GM18520 (cell line): ENCODE measurements around the gene CALM1.

ENCODE experiments used
- ATAC-seq: cut with Tn5 transposase; IDR thresholded peaks from one replicate; pipeline ENCODE4 v1.9.1; 2021; ENCODE audit not compliant: unreplicated experiment

The CALM1 gene

DNA sequence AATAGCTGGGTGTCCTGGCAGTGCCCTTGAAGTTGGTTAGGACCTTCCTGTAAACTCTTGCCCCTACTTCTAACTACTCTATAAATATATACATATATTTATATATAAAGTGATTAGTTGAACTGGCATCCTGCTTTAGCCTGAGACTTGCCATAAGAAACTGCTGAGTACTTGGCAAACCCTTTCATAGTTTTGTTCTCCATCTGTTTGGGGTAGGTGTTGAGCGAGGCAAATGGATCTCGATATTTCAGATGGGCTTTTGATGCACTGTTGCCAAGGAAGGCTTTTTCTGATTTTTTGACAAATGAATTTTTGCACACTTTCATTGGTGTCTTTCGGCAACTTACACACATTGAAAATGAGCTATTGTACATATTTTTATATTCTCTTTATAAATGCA lies 10.4 kb downstream of the CALM1 start:
- ATAC-seq, result no peak

DNA sequence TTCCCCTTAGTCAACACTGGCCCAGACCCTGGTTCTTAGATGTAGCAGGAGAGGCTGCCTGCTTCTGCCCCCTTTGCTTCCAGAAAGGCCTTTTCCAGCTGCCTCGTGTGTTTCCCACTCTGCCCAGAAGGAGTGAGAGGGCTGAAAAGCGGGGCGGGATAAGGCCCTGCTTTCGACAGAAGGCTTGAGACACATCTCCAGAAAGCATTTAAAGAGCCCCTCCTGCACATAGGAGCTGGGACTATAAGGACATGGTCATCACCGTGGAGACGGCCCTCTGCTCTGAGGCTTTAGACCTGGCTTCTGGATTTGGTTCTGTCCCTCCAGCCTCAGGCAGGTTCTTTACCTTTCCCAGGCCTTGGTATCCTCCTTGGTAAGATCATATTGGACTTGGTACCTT lies 11.9 kb downstream of the CALM1 start:
- no peak for ATAC-seq

DNA sequence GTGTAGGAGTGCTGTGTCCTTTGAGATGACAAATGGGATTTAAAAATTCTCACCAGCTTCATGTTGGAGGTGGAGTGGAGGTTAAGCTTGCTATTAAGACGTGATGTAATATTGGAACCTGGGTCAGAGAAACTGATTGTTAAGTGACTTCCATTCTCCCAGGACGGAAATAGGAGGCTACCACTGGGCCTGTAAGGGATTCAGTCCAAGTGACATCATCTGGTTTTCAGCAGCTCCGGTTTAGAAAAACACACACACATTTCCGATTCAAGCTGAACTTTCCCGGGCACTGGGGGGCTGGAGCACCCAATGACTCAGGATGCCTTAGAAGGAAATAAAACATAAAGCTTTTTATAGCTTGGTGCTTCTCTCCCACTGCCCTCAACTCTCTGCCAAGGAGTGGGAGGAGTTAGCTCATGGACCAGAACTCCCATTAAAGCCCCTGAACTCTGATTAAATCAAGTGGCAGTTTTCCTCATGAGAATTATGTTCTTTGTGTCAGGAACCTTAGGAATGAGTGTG lies 12.4 kb downstream of the CALM1 start:
- no peak for ATAC-seq

DNA sequence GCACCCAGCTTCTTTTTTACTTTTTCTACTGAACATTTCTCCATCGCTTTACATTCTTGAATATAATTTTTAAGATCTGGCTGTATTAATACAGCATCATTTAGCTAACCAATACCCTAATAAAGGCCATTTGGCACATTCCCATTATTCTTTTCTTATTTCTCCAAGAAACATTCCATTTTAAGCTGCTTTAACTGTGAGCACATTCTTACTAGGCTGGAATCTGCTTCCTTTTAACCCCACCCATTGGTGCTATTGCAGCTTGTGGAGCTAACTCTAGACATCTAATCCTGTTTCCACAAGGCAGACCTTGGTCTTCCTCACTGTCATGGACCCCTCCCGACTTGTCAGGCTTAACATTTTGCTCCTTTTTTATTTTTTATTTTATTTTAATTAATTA lies 15.2 kb downstream of the CALM1 start:
- no peak for ATAC-seq

DNA sequence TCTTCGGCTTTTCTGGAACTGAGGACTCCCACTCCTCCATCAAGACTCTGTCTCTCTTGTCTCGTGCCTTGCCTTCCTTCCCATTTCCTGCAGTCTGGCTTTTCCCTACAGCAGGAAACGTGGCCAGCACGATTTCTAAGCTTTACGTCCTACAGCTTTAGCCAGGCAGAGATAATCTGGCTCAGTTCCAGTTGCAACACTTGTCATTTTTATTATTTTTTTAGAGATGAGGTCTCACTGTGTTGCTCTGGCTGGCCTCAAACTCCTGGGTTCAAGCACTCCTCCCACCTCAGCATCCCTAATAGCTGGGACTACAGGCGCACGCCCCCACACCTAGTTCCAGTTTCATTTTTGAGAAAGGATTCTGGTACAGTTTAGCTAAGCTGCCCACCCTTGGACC lies 19.9 kb downstream of the CALM1 start:
- no peak for ATAC-seq

DNA sequence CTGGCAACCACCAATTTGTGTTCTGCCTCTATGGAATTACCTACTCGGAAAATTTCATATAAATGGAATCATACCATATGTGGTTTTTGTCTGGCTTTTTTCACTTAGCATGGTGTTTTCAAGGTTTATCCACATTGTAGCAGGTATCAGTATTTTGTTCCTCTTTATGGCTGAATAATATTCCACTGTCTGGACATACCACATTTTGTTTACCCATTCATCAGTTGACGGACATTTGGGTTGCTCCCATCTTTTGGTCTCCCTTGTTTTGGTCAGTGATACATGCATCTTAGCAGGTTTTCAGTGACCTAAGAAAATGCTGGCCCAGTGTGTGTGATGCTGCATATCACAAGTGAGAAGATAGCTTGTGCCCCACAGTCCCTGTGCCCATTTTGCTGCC lies 21.2 kb downstream of the CALM1 start:
- no peak for ATAC-seq

DNA sequence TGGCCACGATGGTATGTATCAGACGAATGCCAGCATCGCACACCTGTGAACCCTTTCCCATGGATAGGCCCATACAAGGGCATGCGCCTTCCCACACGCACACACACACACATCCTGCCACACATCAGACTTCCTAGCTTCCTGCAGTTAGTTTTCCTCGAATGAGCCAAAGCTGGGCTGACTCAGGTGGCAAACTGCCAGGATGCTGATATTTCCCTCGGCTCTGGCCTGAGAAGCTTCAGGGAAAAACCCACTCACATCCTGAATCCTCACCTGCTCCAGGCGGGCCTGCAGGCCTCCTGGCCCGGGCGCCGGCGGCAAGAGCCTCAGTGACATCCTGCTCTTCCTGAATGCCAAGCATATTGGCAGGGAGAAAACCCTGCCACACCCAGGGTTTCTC lies 22.4 kb downstream of the CALM1 start:
- ATAC-seq, result no peak

DNA sequence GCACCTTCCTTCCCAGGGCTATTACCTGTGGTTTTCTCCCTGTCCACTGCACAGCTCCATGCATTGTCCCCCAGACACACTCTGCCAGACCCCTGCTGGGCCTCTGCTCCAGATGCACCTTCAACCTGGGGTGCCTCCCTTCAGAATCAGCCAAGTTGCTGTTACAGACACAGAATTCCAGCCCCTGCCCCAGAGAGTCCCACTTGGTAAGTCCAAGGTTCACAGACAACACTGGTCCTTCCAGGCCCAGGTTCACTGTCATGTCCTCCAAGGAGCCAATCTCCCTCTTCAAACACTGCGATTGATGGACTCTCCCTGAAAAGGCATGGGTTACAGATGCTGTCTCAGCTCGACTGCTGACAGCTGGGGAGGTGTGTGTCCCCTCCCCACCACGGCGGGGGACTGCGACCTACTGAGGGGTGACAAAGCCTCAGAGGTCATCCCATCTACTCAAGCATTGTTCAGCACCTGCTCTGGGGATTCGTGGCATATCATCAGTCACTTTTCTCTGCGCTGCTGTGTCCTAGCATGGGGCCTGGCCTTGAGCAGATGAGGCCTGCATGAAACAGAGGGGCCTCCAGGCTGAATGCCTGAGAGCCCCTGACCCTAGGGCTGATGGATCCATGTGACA lies 24.3 kb downstream of the CALM1 start:
- no peak for ATAC-seq

DNA sequence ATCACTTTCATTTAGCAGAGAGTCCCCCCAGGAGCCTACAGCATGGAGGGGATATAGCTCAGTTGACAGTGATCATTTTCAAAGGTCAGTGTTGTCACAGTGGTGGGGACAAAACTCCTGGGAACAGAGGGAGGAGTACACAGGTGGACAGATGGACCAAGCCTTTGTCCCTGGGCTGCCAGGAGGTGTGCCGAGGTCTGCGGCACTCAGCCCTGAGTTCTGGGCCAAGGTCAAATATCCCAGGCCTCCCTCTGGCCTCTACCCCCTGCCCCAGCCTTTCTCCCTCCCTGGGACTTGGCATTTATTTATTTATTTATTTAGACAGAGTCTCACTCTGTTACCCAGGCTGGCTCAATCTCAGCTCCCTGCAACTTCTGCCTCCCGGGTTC lies 24.8 kb downstream of the CALM1 start:
- no peak for ATAC-seq

DNA sequence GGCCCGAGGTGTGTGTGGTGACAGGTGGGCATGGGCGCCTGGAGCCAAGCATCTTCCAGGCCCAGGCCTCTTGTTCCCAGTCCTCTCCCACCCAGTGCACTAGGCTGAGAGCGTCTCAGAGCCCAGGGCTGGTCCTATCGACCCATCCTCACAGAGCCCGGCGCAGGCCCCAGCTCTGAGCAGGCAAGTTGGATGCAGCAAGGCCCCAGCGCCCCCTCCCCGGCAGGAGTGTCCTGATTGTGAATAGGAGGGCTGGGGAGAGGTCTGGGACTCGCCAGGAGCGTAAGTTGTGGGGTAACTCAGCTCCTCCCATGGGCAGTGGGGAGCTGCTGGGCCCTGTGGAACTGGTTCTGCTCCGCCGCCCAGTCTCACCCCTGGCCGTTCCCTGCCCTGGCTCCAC lies 26.3 kb downstream of the CALM1 start:
- ATAC-seq, result no peak

DNA sequence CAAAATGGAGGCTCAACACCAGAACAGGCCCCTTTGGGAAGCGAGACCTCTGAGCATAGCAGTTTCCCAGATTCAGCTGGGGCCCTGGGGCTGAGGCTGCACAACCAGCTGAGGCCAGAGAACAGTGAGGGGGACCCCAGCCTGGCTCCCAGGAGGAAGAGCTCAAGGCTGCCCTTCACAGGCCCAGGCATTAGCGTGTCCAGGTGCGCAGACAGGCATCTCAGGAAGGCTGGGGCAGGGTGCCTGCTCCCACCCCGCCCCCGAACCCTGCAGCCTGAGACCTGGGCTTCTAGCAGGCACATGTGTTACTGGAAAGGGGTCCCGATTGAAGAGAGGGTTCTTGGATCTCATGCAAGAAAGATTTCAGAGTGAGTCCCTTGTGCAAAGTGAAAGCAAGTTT lies 27.2 kb downstream of the CALM1 start:
- ATAC-seq, result no peak

DNA sequence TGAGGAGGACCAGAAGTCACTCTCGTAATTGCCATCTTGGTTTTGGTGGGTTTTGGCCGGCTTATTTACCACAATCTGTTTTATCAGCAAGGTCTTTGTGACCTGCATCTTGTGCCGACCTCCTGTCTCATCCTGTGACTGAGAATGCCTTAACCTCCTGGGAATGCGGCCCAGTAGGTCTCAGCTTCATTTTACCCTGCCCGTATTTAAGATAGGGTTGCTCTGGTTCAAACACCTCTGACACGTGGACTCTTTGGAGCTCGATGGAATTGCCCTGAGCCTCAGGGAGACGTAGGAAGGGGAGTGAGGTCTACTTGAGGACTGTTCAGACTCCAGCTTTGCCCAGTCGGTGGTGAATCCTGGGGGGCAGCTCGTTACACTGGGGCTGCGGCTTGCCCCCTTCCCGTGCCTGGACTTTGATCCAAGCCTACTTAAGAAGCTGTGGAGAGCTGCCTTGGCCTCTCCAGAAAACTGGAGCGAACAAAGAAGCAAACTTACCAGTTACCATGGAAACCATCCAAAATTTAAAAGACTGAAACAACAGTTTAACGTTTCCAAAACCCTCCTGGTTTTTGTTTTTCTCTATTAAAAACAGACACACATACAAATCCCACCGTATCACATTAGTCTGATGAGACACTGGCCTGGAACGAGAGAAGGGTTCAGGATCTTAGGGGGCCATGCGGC lies 28.0 kb downstream of the CALM1 start:
- no peak for ATAC-seq

DNA sequence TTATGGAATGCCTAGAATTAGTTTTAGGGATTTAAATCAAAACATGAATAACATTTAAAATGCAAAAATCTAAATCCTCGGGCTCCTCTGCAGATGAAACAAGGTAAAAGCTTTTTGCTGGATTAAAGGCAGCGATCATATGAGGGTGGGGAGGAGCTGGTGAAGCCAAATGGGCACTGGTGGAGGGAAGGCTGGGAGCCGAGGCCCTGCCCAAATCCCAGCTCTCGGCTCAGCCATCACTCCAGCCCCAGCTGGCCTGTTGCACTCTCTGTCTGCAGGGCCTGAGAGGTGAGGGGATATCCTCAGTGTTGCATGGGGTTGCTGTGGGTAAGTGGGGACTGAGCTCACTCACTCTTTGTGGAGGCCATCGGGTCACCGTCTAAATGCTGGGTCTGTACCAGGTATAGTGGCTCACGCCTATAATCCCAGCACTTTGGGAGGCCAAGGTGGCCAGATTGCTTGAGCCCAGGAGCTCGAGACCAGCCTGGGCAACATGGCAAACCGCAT lies 28.6 kb downstream of the CALM1 start:
- no peak for ATAC-seq

DNA sequence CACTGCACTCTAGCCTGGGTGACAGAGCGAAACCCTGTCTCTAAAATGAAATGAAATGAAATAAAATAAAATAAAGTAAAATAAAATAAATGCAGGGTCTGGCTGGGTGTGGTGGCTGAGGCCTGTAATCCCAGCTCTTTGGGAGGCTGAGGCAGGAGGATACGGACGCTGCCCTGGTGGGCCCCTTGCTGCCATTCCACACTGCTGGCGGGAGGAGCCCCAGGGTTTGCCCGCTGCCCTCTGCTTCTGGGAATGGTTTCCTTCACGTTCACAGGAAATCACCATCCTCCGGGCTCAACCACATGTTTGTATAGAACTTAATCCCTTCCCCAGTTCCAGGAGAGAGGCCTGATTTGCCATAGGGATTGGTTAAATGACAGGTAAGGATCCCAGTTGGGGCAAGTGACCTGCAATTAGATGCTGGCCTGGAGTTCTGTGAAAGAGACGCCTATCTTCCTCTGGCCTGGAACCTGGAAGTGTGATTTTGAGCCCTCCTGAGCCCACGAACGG lies 29.3 kb downstream of the CALM1 start:
- no peak for ATAC-seq

DNA sequence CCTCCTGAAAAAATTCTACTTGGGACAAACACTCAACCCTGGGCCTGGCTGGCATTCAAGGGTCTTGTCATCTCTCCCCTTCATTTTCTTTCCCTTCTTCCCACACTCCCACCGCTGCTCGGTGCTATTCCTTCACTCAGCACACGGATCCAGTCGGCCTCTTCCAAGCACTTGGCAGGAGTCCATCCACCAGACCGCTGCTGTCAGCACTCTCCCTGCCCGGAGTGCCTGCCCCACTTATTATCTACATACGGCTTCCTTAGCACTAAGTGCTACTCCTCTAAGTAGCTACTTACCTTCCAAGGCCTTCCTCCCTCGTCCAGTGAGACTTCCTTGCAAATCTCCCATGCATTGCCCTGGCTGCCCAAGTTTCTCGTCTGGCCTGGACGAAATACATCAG lies 29.8 kb downstream of the CALM1 start:
- ATAC-seq, result no peak

DNA sequence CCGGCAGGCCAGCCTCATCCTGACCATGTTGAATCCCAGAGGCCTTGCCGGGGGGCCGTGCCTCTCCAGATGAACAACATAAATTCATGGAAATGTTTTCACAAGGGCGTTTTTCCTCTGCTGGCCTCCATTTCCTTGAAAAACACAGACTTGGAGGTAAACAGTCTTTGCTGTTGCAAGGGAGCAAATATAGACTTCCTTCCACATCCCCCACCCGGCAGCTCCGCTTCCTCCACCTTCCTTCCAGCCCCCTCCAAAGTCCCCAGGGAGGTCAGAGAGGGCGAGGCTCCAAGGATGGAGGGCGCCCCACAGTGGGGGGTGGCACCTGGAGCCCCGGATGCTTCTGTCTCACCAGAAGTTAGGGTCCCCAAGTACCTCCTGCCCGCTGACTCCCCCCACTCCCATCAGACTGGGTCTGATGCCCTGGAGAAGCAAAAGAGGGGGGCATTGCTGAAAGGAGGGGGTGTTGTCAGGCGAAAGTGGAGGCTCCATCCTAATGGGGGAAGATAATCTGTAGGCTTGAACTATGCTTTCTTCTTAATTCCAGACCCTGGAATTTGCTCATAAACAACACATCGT lies 31.1 kb downstream of the CALM1 start:
- ATAC-seq, result no peak

DNA sequence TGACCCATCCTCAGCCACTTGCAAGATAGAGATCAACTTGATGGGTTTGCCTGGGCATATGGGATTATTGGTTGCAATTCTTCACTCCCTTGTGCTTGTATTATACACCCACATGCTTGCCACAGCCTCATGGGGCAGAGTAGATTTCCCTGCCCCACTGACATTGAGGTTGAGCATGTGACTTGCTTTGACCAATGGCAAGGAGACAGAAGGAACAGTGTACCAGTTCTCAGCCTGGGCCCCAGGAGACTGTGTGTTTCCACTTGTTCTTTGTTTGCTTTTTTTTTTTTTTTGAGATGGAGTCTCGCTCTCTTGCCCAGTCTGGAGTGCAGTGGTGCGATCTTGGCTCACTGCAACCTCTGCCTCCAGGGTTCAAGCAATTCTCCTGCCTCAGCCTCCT lies 31.8 kb downstream of the CALM1 start:
- ATAC-seq, result no peak

DNA sequence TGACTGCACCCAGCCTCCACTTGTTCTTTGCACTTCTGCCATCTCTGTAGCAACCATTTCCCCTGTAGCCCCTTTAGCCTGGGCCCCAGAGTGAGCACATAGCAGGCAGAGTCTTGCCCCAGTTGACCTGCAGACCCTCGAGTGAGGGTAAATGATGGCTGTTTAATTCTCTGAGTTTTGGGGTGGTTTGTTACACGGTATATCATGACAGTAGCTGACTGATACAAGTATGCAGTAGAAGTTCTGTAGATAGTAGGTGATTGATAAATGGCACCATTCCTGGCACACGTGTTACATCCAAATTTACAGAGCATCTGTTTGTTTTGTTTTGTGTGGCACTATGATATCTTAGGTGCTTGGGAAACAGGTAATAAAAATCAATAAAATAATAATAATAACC lies 32.4 kb downstream of the CALM1 start:
- no peak for ATAC-seq

DNA sequence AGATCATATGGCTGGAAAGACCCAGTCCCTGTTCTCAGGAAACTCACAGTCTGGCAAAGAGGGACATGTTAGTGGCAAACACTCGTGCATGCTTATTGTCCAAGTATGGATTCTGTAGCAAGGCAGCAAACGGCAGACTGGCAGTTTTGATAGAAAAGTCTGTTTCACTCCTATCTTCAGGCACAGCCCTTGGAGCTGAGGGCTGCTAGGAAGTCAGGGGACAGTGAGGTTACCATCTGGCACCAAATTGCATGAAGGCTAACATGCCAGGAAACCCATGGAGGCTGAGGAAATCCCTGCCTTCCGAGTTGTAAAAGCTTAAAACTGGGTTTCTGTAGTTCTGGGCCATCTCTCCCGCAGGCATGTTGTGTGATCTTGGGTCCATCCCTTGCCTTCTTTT lies 32.9 kb downstream of the CALM1 start:
- no peak for ATAC-seq

DNA sequence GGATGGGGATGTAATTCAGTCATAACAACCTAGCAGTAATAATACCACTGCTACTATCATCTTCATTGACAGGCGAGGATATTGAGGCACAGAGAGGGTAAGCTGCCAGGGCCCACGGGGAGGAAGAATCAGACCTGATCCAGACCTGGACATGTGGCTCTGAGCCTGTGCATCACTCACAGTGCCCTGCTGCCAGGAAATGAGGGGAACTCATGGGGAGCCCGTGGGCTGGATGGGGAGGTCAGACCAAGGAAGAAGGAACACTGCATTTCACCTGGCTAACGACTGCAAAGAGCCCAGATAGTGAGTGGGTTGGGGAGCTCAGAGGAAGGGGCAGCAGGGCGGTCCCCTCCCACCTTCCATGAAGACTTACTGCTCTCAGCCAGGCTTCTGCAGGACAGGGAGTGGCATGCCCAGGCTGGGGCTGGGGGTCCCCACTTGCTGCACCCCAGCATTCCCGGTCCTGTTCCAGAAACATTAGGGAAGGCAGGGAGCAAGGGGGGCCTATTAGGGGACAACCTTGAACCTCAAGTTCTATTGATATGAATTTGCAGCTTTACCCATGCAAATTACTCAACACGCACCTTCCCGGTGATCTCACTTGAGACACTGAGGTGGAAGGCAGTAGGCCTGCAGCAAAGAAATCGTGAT lies 37.7 kb downstream of the CALM1 start:
- ATAC-seq, result no peak

DNA sequence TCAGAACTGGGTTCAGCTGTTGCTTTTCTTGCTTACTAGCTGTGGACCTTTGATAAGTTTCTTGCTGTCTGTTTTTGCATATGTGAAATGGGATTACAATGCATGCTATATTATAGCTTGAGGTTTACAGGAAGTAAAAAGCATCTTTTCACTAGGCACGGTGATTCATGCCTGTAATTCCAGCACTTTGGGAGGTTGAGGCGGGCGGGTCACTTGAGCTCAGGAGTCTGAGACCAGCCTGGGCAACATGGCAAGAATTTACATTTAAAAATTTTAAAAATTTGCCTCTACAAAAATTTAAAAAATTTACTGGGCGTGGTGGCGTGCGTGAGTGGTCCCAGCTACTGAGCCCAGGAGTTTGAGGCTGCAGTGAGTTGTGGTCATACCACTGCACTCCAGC lies 42.0 kb downstream of the CALM1 start:
- ATAC-seq, result no peak

DNA sequence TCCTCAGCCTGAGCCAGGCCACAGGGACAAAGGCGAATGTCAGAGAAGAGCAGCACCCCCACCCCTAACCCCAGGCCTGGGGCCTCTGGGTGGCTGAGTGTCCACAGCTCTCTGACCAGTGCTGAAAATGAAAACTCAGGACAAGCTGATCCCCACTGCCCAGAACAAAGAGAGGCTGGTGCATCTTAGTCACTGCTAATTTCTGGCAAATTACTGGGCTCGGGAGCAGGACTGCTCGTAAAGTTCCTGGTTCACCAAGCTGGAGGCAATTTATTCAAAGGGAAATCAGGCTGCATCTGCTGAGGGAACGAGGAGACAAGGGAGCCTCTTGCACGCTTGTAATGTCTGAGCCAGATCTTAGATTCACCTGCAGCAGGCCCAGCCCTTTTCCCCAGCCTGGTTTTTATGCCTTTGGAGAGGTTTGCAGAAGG lies 43.2 kb downstream of the CALM1 start:
- no peak for ATAC-seq
